Panc1 (cell line): Measurements from ENCODE around the gene HOXD3. TPM values are rescaled to one million over a fixed set of nuclear protein-coding genes. Genes with fewer than 3 reads are reported as not detected.

Experiments
- ATAC-seq: fragments of 200-7000 bp; cut with Tn5 transposase; 2 replicates; pipeline ENCODE4 v1.9.1; 2020; ENCODE audit warnings: mild to moderate bottlenecking, moderate library complexity
- BruUV-seq: library from RNA; stranded (reverse); fragments of 400-500 nt; replicated peaks from 2 replicates; lab custom pipeline; 2021; lab: Mats Ljungman, UMichigan
- CTCF ChIA-PET: fragments of 300-600 bp; sonication (Branson Sonifier 250); formaldehyde crosslinking; loops from one replicate; lab custom pipeline; 2022; ENCODE audit warnings: antibody characterized with exemption; lab: Charles Lee
- POLR2A ChIA-PET: fragments of 300-600 bp; sonication (Branson Sonifier 250); formaldehyde crosslinking; loops from one replicate; lab custom pipeline; 2022; ENCODE audit warnings: antibody characterized with exemption; lab: Charles Lee
- DNase-seq: peaks from one replicate; pipeline ENCODE4 v3.0.0-alpha.2; 2010; ENCODE audit warnings: low read depth, low spot score
- H3K27ac ChIP-seq: 2 replicates; pipeline ENCODE4 v1.5.1; 2011; ENCODE audit warnings: mild to moderate bottlenecking, low read length, inconsistent platforms
- H3K27me3 ChIP-seq: fragments of 200-500 bp; sonication (Bioruptor generic); 2 replicates; pipeline ENCODE4 v1.6.0; 2014; ENCODE audit warnings: low read length, inconsistent platforms; ENCODE audit not compliant: control insufficient read depth, insufficient read depth
- H3K36me3 ChIP-seq: fragments of 200-500 bp; sonication (Bioruptor generic); 2 replicates; pipeline ENCODE4 v1.5.1; 2014; ENCODE audit warnings: inconsistent platforms, mild to moderate bottlenecking, low read length, moderate library complexity; ENCODE audit not compliant: control insufficient read depth, insufficient read depth
- H3K4me1 ChIP-seq: 2 replicates; pipeline ENCODE4 v1.5.1; 2011; ENCODE audit warnings: inconsistent platforms, mild to moderate bottlenecking, low read length, moderate library complexity; ENCODE audit not compliant: control insufficient read depth, insufficient read depth
- H3K4me3 ChIP-seq, 2 experiments: 2 replicates each; pipeline ENCODE4 v1.5.1; 2011 to 2012; ENCODE audit warnings: low read depth in 2 of 2, low read length in 2 of 2, mild to moderate bottlenecking in 2 of 2, inconsistent platforms in 1 of 2, moderate library complexity in 1 of 2
- H3K9me3 ChIP-seq: fragments of 200-500 bp; sonication (Bioruptor generic); 2 replicates; pipeline ENCODE4 v1.5.1; 2014; ENCODE audit warnings: low read depth, mild to moderate bottlenecking, inconsistent platforms, low read length, moderate library complexity; ENCODE audit not compliant: control insufficient read depth, insufficient read depth
- CTCF ChIP-seq: fragments of 450-650 bp; IDR thresholded peaks from 2 replicates; pipeline ENCODE4 v1.5.1; 2017; ENCODE audit warnings: mild to moderate bottlenecking
- POLR2AphosphoS5 ChIP-seq: IDR thresholded peaks from 2 replicates; pipeline ENCODE4 v1.6.1; 2012; ENCODE audit warnings: mild to moderate bottlenecking, low read depth, low read length, moderate library complexity
- REST ChIP-seq, 2 experiments: IDR thresholded peaks; 2 replicates each; pipeline ENCODE4 v1.6.1; 2011 to 2012; ENCODE audit warnings: low read depth in 2 of 2, control low read depth in 1 of 2, low read length in 1 of 2, mild to moderate bottlenecking in 1 of 2, moderate library complexity in 1 of 2; ENCODE audit not compliant: insufficient read depth in 1 of 2
- SIN3A ChIP-seq: IDR thresholded peaks from 2 replicates; pipeline ENCODE4 v1.6.1; 2012; ENCODE audit warnings: low read depth, mild to moderate bottlenecking, low read length, moderate library complexity, borderline replicate concordance; ENCODE audit not compliant: insufficient read depth
- TCF7L2 ChIP-seq: IDR thresholded peaks from 2 replicates; pipeline ENCODE4 v1.6.1; 2011; ENCODE audit warnings: mild to moderate bottlenecking, low read depth, low read length, inconsistent platforms
- in situ Hi-C: cut with HindIII; loops from 2 replicates; pipeline ENCODE4 v1.10.0; 2016; ENCODE audit warnings: low sequenced_read_pairs, low pct_unique_long_range_greater_than_20kb
- intact Hi-C: fragments of 100-400 bp; cut with micrococcal nuclease; formaldehyde crosslinking; loops from one replicate; pipeline ENCODE4 v1.10.0; 2022; ENCODE audit not compliant: unreplicated experiment
- total RNA-seq: library from RNA; stranded (reverse); gene quantifications from one replicate; pipeline ENCODE4 v1.2.1, GENCODE V29; 2021; ENCODE audit not compliant: unreplicated experiment

Gene HOXD3
- total RNA-seq, 1 experiment from 2014 or later: 1.8 TPM

GRCh38 chr2:176121190-176122051 is 35.7 kb upstream of the HOXD3 start:
- in situ Hi-C loops: no loop called here

More at GRCh38 chr2:176121190-176122051, 35.7 kb upstream of the HOXD3 start:
- H3K4me3 ChIP-seq: no peak overlapping the region
- H3K27me3 ChIP-seq: no peaks in the 10 kb centered on the region
- no peak for TF ChIP-seq POLR2AphosphoS5
- no peak for TF ChIP-seq REST (IDR thresholded peaks at IDR 0.05; ENCODE audit: insufficient read depth in 1 of 2, low read depth in 2 of 2, low read length in 1 of 2)
- no peak for TF ChIP-seq SIN3A
- no peak for TF ChIP-seq CTCF
- no peak for TF ChIP-seq TCF7L2
- no peaks in the 10 kb centered on the region for H3K9me3 ChIP-seq
- no TSS peak for BruUV-seq
- H3K4me1 ChIP-seq: no peaks in the 10 kb centered on the region
- ATAC-seq (no peak), DNase-seq (no peak)
- no peaks in the 10 kb centered on the region for H3K36me3 ChIP-seq
- no peak overlapping the region for H3K27ac ChIP-seq
- intact Hi-C loops: loop anchor here (10.0 kb wide), 1 partner anchor 693 kb away; no protein-coding TSS in a partner anchor
- ChIA-PET POLR2A (no interaction called here), CTCF (interaction anchor here (1.0 to 1.1 kb wide), 2 partner anchors 10 to 531 kb away, joined by 4 to 5 read pairs; no protein-coding TSS in a partner anchor)
